T-helper 2 cell treated with Interferon-gamma antibody and Interleukin-4, amounts not matched to agents 5 μg/mL and 100 μg/mL, for 36 hours (primary cell): ENCODE data around the gene RLF.
A peak's percentile ranks its signal among the peaks of the same experiment; 100 is the strongest.

ENCODE experiments used
- DNase-seq: peaks from one replicate; pipeline ENCODE4 v3.0.0; 2021; ENCODE audit warnings: low spot score
- H3K27ac Mint-ChIP-seq: one replicate; pipeline ENCODE4 v1.8.0; 2021; ENCODE audit warnings: mild to moderate bottlenecking, mixed read lengths
- H3K27me3 Mint-ChIP-seq: one replicate; pipeline ENCODE4 v1.8.0; 2021; ENCODE audit warnings: low read depth, mixed read lengths
- H3K36me3 Mint-ChIP-seq: one replicate; pipeline ENCODE4 v1.8.0; 2021; ENCODE audit warnings: low read depth, mixed read lengths
- H3K4me1 Mint-ChIP-seq: one replicate; pipeline ENCODE4 v1.8.0; 2021; ENCODE audit warnings: low read depth, mixed read lengths
- H3K4me3 Mint-ChIP-seq: one replicate; pipeline ENCODE4 v1.8.0; 2022; ENCODE audit warnings: mild to moderate bottlenecking, moderate library complexity, mixed read lengths
- H3K9me3 Mint-ChIP-seq: one replicate; pipeline ENCODE4 v1.8.0; 2021; ENCODE audit warnings: mixed read lengths

RLF gene

DNA sequence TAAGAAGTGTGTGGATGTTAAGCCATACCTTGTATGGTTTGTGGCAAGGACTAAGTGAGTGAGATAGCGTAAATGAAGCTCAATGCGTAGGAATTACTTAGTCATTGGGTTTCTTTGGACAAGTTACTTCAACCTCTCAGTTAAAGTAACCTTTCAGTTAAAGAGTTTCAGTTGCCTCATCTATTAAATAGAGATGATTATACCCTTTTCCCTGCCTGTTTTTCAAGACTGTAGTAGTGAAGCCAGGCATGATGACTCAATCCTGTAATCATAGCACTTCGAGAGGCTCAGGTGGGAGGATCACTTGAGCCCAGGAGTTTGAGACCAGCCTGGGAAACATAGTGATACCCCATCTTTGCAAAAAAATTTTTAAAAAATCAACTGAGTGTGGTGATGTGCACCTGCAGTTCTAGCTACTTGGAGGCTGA, 103.2 kb downstream of the RLF start:
- DNase-seq, result peak; percentile 56

DNA sequence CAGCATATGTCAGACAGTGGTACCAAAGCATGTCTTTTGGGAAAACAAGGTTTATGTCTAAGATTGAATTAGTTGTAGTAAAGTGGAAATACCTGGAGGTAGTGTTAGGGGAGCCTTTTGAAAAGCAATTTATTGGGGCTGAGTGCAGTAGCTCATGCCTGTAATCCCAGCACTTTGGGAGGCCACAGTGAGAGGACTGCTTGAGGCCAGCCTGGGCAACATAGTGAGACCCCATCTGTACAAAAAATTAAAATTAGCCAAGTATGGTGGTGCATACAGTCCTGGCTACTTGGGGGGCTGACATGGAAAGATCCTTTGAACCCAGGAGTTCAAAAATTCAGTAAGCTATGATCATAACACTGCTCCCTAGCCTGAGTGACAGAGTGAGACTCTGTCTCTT, 104.1 kb downstream of the RLF start:
- peaks cover 55% of the 10 kb centered on the region for H3K36me3 Mint-ChIP-seq
- H3K27ac Mint-ChIP-seq, result no peak overlapping the region
- no peaks in the 10 kb centered on the region for H3K9me3 Mint-ChIP-seq
- peaks cover 38% of the 10 kb centered on the region for H3K4me1 Mint-ChIP-seq
- H3K27me3 Mint-ChIP-seq, result no peaks in the 10 kb centered on the region
- DNase-seq, result no peak
- H3K4me3 Mint-ChIP-seq, result no peak overlapping the region

More for the DNA sequence above, 103.2 kb downstream of the RLF start:
- H3K27ac Mint-ChIP-seq, result peak overlapping the region; percentile 49
- H3K27me3 Mint-ChIP-seq, result no peaks in the 10 kb centered on the region
- H3K36me3 Mint-ChIP-seq, result peaks cover 53% of the 10 kb centered on the region
- no peaks in the 10 kb centered on the region for H3K9me3 Mint-ChIP-seq
- H3K4me3 Mint-ChIP-seq, result no peak overlapping the region
- peaks cover 38% of the 10 kb centered on the region for H3K4me1 Mint-ChIP-seq

DNA sequence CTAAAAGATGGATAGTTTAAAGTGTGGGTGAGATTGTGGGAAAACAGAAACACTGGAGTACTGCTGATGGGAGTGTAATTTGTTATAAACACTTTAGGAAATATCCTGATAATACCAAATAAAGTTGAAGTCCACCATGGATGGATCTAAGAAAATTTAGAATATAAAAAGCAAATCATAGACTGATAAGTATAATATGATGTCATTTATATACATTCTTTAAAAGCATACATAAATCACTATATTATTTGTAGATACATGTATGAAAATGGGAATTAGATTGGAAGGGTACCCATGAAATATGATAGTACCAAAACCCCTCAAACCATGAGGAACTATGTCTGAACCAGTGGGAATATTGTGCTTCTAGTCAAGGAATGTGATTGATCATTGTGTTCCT, 104.7 kb downstream of the RLF start:
- H3K36me3 Mint-ChIP-seq, result peaks cover 54% of the 10 kb centered on the region
- no peak overlapping the region for H3K4me3 Mint-ChIP-seq
- H3K4me1 Mint-ChIP-seq, result peaks cover 38% of the 10 kb centered on the region
- no peaks in the 10 kb centered on the region for H3K27me3 Mint-ChIP-seq
- DNase-seq, result no peak
- no peak overlapping the region for H3K27ac Mint-ChIP-seq
- H3K9me3 Mint-ChIP-seq, result no peaks in the 10 kb centered on the region

DNA sequence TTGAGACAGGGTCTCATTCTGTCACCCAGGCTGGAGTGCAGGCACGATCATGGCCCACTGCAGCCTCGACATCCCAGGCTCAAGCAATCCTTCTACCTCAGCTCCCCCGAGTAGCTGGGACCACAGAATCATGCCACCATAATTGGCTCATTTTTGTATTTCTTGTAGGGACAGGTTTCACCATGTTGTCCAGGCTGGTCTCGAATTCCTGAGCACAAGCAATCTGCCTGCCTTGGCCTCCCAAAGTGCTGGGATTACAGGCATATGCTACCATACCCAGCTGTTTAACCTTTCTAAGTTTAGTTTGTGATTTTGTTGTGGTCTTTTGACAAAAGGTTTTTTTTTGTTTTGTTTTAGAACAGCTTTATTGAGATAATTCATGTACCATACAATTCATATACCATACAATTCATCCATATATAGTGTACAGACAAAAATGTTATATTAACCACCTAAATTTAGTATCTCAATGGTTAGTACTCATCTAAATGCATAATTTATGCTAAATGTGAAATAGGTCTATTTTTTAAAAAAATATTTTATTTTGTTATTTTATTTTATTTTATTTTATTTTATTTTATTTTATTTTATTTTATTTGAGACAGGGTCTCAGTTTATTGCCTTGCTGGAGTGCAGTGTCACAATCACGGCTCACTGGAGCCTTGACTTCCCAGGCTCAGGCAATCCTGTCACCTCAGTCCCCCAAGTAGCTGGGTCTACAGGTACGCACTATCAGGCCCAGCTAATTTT, 105.8 kb downstream of the RLF start:
- H3K9me3 Mint-ChIP-seq, result no peaks in the 10 kb centered on the region
- H3K27me3 Mint-ChIP-seq, result no peaks in the 10 kb centered on the region
- peaks cover 51% of the 10 kb centered on the region for H3K36me3 Mint-ChIP-seq
- DNase-seq, result no peak
- peaks cover 31% of the 10 kb centered on the region for H3K4me1 Mint-ChIP-seq
- H3K4me3 Mint-ChIP-seq, result no peak overlapping the region
- no peak overlapping the region for H3K27ac Mint-ChIP-seq

DNA sequence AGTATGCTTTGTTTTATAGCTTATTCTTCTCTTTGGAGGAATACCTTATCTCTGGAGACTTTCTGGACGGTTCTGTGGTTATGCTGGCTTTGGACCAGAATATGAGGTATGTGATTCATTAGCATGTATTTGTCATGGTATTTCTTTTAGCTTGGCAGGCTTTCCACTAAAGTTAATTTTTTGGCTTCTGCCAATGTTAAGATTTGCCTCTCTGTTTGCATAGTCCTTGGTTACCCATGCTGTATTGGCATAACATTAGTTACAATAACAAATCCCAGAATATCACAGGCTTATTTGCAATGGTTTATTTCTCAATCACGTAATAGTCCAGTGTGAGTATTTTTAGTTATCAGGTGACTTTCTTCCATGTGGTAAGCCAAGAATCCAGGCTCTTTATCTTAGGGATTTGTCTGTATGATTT, 106.6 kb downstream of the RLF start:
- no peak for DNase-seq
- Mint-ChIP-seq H3K27me3 (no peaks in the 10 kb centered on the region), H3K36me3 (peaks cover 52% of the 10 kb centered on the region), H3K4me3 (no peak overlapping the region), H3K9me3 (no peaks in the 10 kb centered on the region), H3K27ac (no peak overlapping the region), H3K4me1 (peaks cover 26% of the 10 kb centered on the region)

DNA sequence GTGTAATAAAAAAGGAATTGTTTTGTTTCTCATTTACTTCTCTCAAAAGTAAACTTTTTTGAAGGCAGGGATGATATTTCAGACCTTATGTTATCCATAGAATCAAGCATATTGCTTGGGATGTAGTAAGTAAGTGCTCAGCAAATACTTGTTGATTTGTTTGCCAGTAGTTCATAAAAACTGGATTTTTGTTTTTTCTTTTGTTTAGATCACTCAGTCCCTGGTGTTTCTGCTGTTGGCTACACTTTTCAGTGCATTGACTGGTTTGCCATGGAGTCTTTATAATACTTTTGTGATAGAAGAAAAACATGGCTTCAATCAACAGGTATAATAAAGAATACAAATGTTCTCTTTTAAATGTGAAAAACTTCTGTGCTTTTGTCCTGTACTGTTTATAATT, 107.0 kb downstream of the RLF start:
- Mint-ChIP-seq H3K36me3 (peaks cover 50% of the 10 kb centered on the region), H3K27me3 (no peaks in the 10 kb centered on the region), H3K9me3 (no peaks in the 10 kb centered on the region), H3K4me1 (peaks cover 22% of the 10 kb centered on the region), H3K27ac (no peak overlapping the region), H3K4me3 (no peak overlapping the region)
- DNase-seq, result no peak

DNA sequence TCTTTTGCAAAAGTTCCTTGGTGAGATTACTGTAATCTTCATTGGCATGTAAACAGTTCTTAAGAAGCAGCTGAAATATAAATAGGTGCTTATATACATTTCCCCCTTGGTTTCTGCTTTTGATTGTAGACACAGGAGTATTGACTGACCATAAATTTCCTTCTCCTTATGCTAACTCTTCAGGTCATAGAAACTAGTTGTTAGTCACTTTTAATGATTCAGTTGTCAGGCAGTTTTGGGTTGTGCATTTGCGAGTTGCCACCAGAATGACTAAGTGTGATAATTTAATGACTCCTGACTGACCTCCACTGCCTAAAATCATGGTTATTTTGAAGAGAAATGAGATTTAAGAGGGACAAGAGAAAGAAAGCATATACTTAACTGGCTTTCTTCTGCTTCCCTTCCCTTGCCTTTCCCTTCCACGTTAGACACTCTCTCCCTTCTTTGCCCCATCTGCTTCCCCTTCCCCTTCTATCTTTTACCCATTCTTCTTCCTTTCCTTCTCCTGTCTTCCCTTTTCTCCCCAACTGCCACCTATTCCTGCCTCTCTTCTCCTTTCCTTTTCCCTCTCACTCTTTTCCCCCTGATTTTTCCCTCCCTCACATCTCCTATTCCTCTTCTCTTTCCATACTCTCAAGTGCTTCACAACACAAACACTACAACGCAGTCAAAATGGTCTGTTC, 109.1 kb downstream of the RLF start:
- peak; percentile 22 for DNase-seq
- Mint-ChIP-seq H3K27ac (peak overlapping the region; percentile 39), H3K4me1 (peaks cover 15% of the 10 kb centered on the region), H3K9me3 (no peaks in the 10 kb centered on the region), H3K27me3 (no peaks in the 10 kb centered on the region), H3K4me3 (no peak overlapping the region), H3K36me3 (peaks cover 53% of the 10 kb centered on the region)

DNA sequence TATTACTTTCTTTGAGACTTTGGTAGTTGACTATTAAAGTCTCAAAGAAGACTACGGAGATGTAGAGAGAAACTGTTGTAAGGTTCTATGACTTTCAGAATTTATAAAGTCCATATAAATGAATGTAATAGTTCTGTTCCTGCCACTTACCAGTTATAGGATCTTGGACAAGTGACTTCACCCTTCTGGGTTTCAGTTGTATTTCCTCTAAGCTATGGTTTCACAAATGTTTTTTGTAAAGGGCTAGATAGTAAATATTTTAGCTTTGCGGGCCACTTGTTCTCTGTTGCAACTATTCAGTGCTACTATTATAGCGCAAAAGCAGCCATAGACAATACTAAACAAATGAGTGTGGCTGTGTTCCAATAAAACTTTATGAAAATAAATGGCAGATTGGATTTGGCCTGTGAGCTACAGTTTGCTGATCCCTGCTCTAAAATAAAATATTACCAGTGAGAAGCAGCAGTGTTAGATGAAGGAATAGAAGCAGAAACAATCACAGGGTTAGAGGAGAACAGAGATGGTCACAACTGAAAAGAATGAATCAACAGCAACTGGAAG, 111.5 kb downstream of the RLF start:
- DNase-seq, result no peak
- H3K4me1 Mint-ChIP-seq, result peaks cover 9% of the 10 kb centered on the region
- no peak overlapping the region for H3K4me3 Mint-ChIP-seq
- H3K27me3 Mint-ChIP-seq, result no peaks in the 10 kb centered on the region
- H3K27ac Mint-ChIP-seq, result no peak overlapping the region
- H3K9me3 Mint-ChIP-seq, result no peaks in the 10 kb centered on the region
- peaks cover 49% of the 10 kb centered on the region for H3K36me3 Mint-ChIP-seq

DNA sequence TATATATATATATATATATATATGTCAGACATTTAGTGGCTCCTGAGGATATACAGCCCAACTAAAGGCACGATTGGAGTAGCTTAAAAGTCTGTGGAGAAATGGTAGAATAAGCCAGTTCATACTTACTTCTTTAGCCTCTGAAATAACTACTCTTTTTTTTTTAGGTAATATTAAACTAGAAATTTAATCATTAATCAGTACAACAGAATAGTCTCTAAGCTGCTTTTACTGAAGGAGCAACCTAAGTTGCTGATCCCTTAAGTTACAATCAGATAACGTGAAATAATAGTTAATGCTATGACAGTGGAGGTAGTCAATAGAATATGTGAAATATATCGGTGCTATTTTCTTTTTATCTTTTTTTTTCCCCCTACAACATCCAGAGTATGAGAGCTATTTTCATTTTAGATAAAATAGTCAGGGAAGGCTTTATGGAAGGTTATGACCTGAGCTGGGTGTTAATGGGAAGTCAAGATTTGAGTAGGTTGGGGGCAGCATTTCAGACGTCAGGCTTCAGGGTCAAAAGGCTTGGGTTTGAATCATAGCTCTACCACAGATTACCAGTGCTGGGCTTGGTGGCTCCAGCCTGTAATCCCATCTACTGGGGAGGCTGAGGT, 112.5 kb downstream of the RLF start:
- no peak overlapping the region for H3K27ac Mint-ChIP-seq
- peaks cover 41% of the 10 kb centered on the region for H3K36me3 Mint-ChIP-seq
- H3K4me1 Mint-ChIP-seq, result peaks cover 9% of the 10 kb centered on the region
- no peak for DNase-seq
- H3K27me3 Mint-ChIP-seq, result no peaks in the 10 kb centered on the region
- no peaks in the 10 kb centered on the region for H3K9me3 Mint-ChIP-seq
- H3K4me3 Mint-ChIP-seq, result no peak overlapping the region

DNA sequence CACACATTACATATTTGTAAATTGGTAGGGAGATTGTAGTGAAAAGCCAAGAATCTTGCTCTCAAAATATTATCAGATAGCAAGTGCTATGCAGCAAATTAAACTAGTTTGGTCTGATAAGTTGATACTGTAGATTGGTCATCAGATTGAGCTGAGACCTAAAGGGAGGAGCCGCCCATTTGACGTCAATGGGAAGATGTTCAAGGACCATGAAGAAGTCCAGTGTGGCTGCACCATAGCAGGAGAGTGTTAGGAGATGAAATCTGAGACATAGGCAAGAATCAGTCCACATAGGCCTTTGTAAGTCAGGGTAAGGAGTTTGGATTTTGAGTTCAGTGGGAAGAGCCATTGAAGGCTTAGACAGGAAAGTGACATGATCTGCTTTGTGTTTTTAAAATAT, 113.1 kb downstream of the RLF start:
- Mint-ChIP-seq H3K4me3 (no peak overlapping the region), H3K4me1 (peaks cover 9% of the 10 kb centered on the region), H3K9me3 (no peaks in the 10 kb centered on the region), H3K36me3 (peaks cover 42% of the 10 kb centered on the region), H3K27ac (no peak overlapping the region), H3K27me3 (no peaks in the 10 kb centered on the region)
- no peak for DNase-seq

DNA sequence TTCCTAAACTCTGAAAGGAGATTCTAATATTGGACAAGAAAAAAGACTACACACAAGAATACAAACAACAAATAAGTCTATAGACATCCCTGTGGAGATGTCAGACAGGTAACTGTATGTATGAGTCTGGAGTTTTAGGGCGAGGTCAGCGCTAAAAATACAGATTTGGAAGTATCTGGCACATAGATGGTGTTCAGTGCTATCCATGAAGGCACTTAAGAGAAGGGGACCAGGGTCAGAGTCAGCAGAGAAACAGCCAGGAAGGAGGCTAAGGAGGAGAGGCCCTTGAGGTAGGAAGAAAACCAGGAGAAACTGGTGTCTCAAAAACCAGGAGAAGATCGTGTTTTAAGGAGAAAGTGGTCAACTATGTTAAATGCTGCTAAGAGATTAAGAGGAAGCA, 114.9 kb downstream of the RLF start:
- Mint-ChIP-seq H3K36me3 (peaks cover 36% of the 10 kb centered on the region), H3K4me1 (peaks cover 3% of the 10 kb centered on the region), H3K27ac (no peak overlapping the region), H3K4me3 (no peak overlapping the region), H3K9me3 (no peaks in the 10 kb centered on the region), H3K27me3 (no peaks in the 10 kb centered on the region)
- no peak for DNase-seq

DNA sequence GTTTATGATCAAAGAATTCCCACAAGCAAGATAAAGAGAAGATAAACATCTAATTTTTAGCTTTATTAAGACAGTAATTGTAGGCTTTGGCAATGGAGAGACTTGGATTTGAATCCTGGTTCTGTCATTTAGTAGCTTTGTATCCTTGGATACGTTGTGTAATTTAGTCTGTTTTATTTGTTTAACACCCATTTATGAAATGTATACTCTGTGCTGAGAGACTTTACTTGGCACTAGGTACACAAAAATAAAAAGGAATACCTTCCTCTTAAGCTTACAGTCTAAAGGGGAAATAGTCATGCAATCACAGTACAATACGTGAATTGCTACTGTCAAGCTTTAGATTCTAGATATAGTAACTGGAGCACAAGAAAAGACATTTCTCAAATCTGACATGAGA, 120.7 kb downstream of the RLF start:
- peaks cover 18% of the 10 kb centered on the region for H3K36me3 Mint-ChIP-seq
- H3K27ac Mint-ChIP-seq, result peak overlapping the region; percentile 50
- no peak for DNase-seq
- H3K9me3 Mint-ChIP-seq, result no peaks in the 10 kb centered on the region
- peaks cover 4% of the 10 kb centered on the region for H3K4me1 Mint-ChIP-seq
- no peaks in the 10 kb centered on the region for H3K27me3 Mint-ChIP-seq
- H3K4me3 Mint-ChIP-seq, result no peak overlapping the region
